Thoracic aorta (tissue), 2 donors: ENCODE results near the gene YOD1. TPM values are rescaled to one million over a fixed set of nuclear protein-coding genes. Genes with fewer than 3 reads are reported as not detected.

Experiments
- ATAC-seq: fragments of 150-250 bp; one replicate; pipeline ENCODE4 v1.8.0; 2017; ENCODE audit warnings: low read depth; ENCODE audit not compliant: insufficient number of reproducible peaks, low FRiP score
- DNase-seq: peaks from one replicate; pipeline ENCODE4 v3.0.0-alpha.2; 2020; ENCODE audit warnings: low spot score
- H3K27ac ChIP-seq, 2 donors: fragments of 200-600 bp; sonication (generic); 1 replicate in 1 of 2; 2 replicates in 1 of 2; pipeline ENCODE4 v1.5.1; 2016; ENCODE audit warnings: mild to moderate bottlenecking in 2 of 2, moderate library complexity in 2 of 2
- H3K27me3 ChIP-seq: fragments of 200-600 bp; sonication (generic); replicated peaks from 2 replicates; pipeline ENCODE4 v1.6.0; 2016; ENCODE audit warnings: mild to moderate bottlenecking; ENCODE audit not compliant: insufficient read depth
- H3K36me3 ChIP-seq: fragments of 200-600 bp; sonication (generic); one replicate; pipeline ENCODE4 v1.5.1; 2016
- H3K4me1 ChIP-seq, 2 donors: fragments of 200-600 bp; sonication (generic); 1 replicate in 1 of 2; 2 replicates in 1 of 2; pipeline versions ENCODE4 v1.5.1 to v1.6.0; 2016; ENCODE audit warnings: low read depth in 2 of 2, mild to moderate bottlenecking in 1 of 2; ENCODE audit not compliant: control insufficient read depth in 1 of 2
- H3K4me3 ChIP-seq: fragments of 200-600 bp; sonication (generic); 2 replicates; pipeline ENCODE4 v1.5.1; 2016; ENCODE audit warnings: mild to moderate bottlenecking
- H3K9me3 ChIP-seq: fragments of 200-600 bp; sonication (generic); 2 replicates; pipeline ENCODE4 v1.5.1; 2016
- total RNA-seq, 2 donors: library from RNA; depleted of rRNA; stranded (reverse); fragments of >200 nt; gene quantifications; one replicate each; pipeline versions ENCODE4 v1.1.0 to v1.2.3, GENCODE V29; 2016
- TF ChIP-seq, protein P1 (sequence below): fragments of 200-600 bp; sonication (generic); IDR thresholded peaks from one replicate; pipeline ENCODE4 v1.5.1; 2019; ENCODE audit warnings: antibody characterized with exemption

Gene YOD1
- total RNA-seq, 2 donors from 2014 or later: 3.8 to 8.4 TPM

- Histone ChIP-seq H3K27ac (no peak overlapping the region), H3K4me1 (no peaks in the 10 kb centered on the region), H3K4me3 (no peak overlapping the region), H3K9me3 (no peaks in the 10 kb centered on the region), H3K27me3 (no peaks in the 10 kb centered on the region), H3K36me3 (peaks cover 18% of the 10 kb centered on the region)
- TF ChIP-seq, protein P1, sequence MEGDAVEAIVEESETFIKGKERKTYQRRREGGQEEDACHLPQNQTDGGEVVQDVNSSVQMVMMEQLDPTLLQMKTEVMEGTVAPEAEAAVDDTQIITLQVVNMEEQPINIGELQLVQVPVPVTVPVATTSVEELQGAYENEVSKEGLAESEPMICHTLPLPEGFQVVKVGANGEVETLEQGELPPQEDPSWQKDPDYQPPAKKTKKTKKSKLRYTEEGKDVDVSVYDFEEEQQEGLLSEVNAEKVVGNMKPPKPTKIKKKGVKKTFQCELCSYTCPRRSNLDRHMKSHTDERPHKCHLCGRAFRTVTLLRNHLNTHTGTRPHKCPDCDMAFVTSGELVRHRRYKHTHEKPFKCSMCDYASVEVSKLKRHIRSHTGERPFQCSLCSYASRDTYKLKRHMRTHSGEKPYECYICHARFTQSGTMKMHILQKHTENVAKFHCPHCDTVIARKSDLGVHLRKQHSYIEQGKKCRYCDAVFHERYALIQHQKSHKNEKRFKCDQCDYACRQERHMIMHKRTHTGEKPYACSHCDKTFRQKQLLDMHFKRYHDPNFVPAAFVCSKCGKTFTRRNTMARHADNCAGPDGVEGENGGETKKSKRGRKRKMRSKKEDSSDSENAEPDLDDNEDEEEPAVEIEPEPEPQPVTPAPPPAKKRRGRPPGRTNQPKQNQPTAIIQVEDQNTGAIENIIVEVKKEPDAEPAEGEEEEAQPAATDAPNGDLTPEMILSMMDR: no peak
- no peak for DNase-seq
- no peak for ATAC-seq
These were observed 8.2 kb upstream of the YOD1 start for GRCh38 chr1:207058878-207059867.

GRCh38 chr1:207058252-207058651 lies 7.2 kb upstream of the YOD1 start:
- DNase-seq (no peak), ATAC-seq (no peak)
- Histone ChIP-seq H3K4me3 (no peak overlapping the region), H3K27ac (no peak overlapping the region), H3K27me3 (no peaks in the 10 kb centered on the region), H3K9me3 (no peaks in the 10 kb centered on the region), H3K4me1 (no peaks in the 10 kb centered on the region), H3K36me3 (peaks cover 13% of the 10 kb centered on the region)
- TF ChIP-seq, protein P1: no peak

- Histone ChIP-seq H3K9me3 (no peaks in the 10 kb centered on the region), H3K4me3 (no peak overlapping the region), H3K4me1 (peaks cover 5 to 9% of the 10 kb centered on the region in 2 donors), H3K27ac (no peak overlapping the region), H3K36me3 (no peaks in the 10 kb centered on the region), H3K27me3 (no peaks in the 10 kb centered on the region)
- TF ChIP-seq, protein P1: no peak
- ATAC-seq (no peak), DNase-seq (no peak)
These were observed 5.7 kb upstream of the YOD1 start for GRCh38 chr1:207056673-207057072.

DNA sequence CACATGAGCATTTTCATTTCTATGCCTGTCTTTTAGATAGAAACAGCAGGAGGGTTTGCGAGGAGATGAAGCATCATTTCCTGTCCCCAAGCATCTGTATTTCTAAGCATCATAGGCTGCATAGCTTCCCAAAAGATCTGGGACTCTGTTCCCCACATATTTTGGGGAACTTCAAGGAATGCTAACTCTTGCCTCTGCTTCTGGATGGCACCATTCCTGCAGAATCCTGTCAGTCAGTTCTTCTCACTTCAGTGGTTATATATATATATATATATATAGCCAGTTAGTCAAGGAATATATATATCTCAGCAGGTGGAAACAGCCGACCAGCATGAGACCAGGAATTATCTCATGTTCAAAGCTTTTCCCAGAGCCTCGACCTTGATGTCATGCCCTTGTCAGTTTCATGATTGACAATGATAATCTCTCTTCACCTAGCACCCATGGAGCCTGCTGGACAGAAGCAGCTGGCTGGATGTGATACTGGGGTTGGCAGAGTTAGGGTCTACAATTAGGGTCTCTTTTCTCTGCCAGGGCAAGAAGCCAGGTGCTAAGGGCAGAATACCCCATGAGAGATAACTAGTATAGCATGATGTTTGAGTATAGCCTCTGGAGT lies 4.5 kb upstream of the YOD1 start:
- DNase-seq (no peak), ATAC-seq (no peak)
- peaks cover 5 to 14% of the 10 kb centered on the region in 2 donors for H3K4me1 ChIP-seq
- H3K9me3 ChIP-seq: no peaks in the 10 kb centered on the region
- H3K4me3 ChIP-seq: no peak overlapping the region
- no peaks in the 10 kb centered on the region for H3K36me3 ChIP-seq
- H3K27me3 ChIP-seq: no peaks in the 10 kb centered on the region
- no peak overlapping the region for H3K27ac ChIP-seq
- TF ChIP-seq, protein P1: no peak

DNA sequence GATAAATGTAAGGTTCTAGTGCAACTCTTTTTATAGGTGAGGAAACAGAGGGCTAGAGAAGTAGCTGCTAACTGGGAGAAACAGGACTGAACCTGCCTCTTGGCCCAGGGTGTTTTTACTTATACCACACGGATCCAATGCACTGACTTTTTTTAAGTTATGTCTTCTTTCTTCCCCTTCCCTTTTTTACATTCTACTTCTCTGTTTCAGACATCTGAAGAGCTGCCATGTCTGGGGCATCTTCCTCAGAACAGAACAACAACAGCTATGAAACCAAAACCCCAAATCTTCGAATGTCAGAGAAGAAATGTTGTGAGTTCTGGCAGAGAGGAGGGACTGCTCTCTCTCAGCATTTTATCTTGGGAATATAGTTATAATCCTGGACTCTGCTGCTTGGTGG lies 3.5 kb upstream of the YOD1 start:
- TF ChIP-seq, protein P1: no peak
- H3K9me3 ChIP-seq: no peaks in the 10 kb centered on the region

More for the DNA sequence above, 3.5 kb upstream of the YOD1 start:
- Histone ChIP-seq H3K36me3 (no peaks in the 10 kb centered on the region), H3K27me3 (no peaks in the 10 kb centered on the region), H3K4me3 (no peak overlapping the region), H3K4me1 (peaks cover 7 to 17% of the 10 kb centered on the region in 2 donors), H3K27ac (peak overlapping the region in 1 of 2 donors; percentile 19)
- DNase-seq (no peak), ATAC-seq (no peak)
